H9 (cell line): ENCODE results near the gene MST1. TPM values are rescaled to one million over a fixed set of nuclear protein-coding genes. Genes with fewer than 3 reads are reported as not detected.
A peak's percentile ranks its signal among the peaks of the same experiment; 100 is the strongest.

Source experiments
- DNase-seq: peaks from one replicate; pipeline ENCODE4 v3.0.0-alpha.2; 2017
- H2AFZ ChIP-seq: one replicate; pipeline ENCODE4 v1.6.1; 2013; ENCODE audit warnings: mild to moderate bottlenecking, low read length, control low read depth, moderate library complexity
- H2AK5ac ChIP-seq: 2 replicates; pipeline ENCODE4 v1.6.1; 2013; ENCODE audit warnings: low read length, control low read depth, mixed read lengths; ENCODE audit not compliant: insufficient read length
- H2BK120ac ChIP-seq: one replicate; pipeline ENCODE4 v1.6.1; 2013; ENCODE audit warnings: low read depth, mild to moderate bottlenecking, low read length, control low read depth, inconsistent platforms; ENCODE audit not compliant: poor library complexity, severe bottlenecking
- H2BK12ac ChIP-seq: 2 replicates; pipeline ENCODE4 v1.6.1; 2013; ENCODE audit warnings: low read length, control low read depth, mixed read lengths, low read depth; ENCODE audit not compliant: insufficient read length
- H2BK15ac ChIP-seq: 2 replicates; pipeline ENCODE4 v1.6.1; 2013; ENCODE audit warnings: low read depth, low read length, control low read depth
- H2BK20ac ChIP-seq: one replicate; pipeline ENCODE4 v1.6.1; 2013; ENCODE audit warnings: low read depth, mild to moderate bottlenecking, low read length, control low read depth, inconsistent platforms; ENCODE audit not compliant: poor library complexity, severe bottlenecking
- H2BK5ac ChIP-seq: 2 replicates; pipeline ENCODE4 v1.6.1; 2013; ENCODE audit warnings: low read length, control low read depth, mixed read lengths; ENCODE audit not compliant: insufficient read length
- H3K14ac ChIP-seq: 2 replicates; pipeline ENCODE4 v1.6.1; 2013; ENCODE audit warnings: low read length, control low read depth; ENCODE audit not compliant: insufficient read depth
- H3K18ac ChIP-seq: 2 replicates; pipeline ENCODE4 v1.6.1; 2013; ENCODE audit warnings: low read depth, mild to moderate bottlenecking, mixed read lengths, low read length, control low read depth; ENCODE audit not compliant: insufficient read length
- H3K23ac ChIP-seq: 2 replicates; pipeline ENCODE4 v1.6.1; 2013; ENCODE audit warnings: low read length, control low read depth, mixed read lengths, low read depth; ENCODE audit not compliant: insufficient read length
- H3K23me2 ChIP-seq: 2 replicates; pipeline ENCODE4 v1.6.1; 2013; ENCODE audit warnings: low read depth, mild to moderate bottlenecking, mixed read lengths, low read length, control low read depth; ENCODE audit not compliant: insufficient read length, poor library complexity, severe bottlenecking
- H3K27ac ChIP-seq: 2 replicates; pipeline ENCODE4 v1.5.1; 2013; ENCODE audit warnings: low read length, control low read depth, mixed read lengths, low read depth; ENCODE audit not compliant: insufficient read length
- H3K27me3 ChIP-seq: 2 replicates; pipeline ENCODE4 v1.6.1; 2013; ENCODE audit warnings: low read length, control low read depth, inconsistent platforms; ENCODE audit not compliant: insufficient read depth
- H3K4ac ChIP-seq: 2 replicates; pipeline ENCODE4 v1.6.1; 2013; ENCODE audit warnings: low read depth, mild to moderate bottlenecking, control low read depth, inconsistent platforms, low read length, moderate library complexity
- H3K4me1 ChIP-seq: 2 replicates; pipeline ENCODE4 v1.6.1; 2013; ENCODE audit warnings: low read length, control low read depth, inconsistent platforms; ENCODE audit not compliant: insufficient read depth
- H3K4me2 ChIP-seq: 2 replicates; pipeline ENCODE4 v1.6.1; 2013; ENCODE audit warnings: low read length, control low read depth, mixed read lengths; ENCODE audit not compliant: insufficient read length, insufficient read depth
- H3K56ac ChIP-seq: 2 replicates; pipeline ENCODE4 v1.6.1; 2013; ENCODE audit warnings: low read depth, mild to moderate bottlenecking, mixed read lengths, low read length, control low read depth; ENCODE audit not compliant: insufficient read length
- H3K79me1 ChIP-seq: 2 replicates; pipeline ENCODE4 v1.6.1; 2013; ENCODE audit warnings: low read depth, mild to moderate bottlenecking, moderate library complexity, low read length, control low read depth, inconsistent platforms; ENCODE audit not compliant: insufficient read depth, poor library complexity, severe bottlenecking
- H3K79me2 ChIP-seq: 2 replicates; pipeline ENCODE4 v1.6.1; 2013; ENCODE audit warnings: low read length, control low read depth, inconsistent platforms; ENCODE audit not compliant: insufficient read depth
- H3K9ac ChIP-seq: 2 replicates; pipeline ENCODE4 v1.6.1; 2013; ENCODE audit warnings: low read length, control low read depth, mixed read lengths; ENCODE audit not compliant: insufficient read length; ENCODE audit errors: extremely low read depth
- H3K9me3 ChIP-seq: one replicate; pipeline ENCODE4 v1.6.1; 2013; ENCODE audit warnings: low read depth, low read length, inconsistent platforms; ENCODE audit not compliant: control insufficient read depth
- H3T11ph ChIP-seq: one replicate; pipeline ENCODE4 v1.6.1; 2013; ENCODE audit warnings: mild to moderate bottlenecking, low read length, control low read depth, inconsistent platforms
- H4K20me1 ChIP-seq: one replicate; pipeline ENCODE4 v1.6.1; 2013; ENCODE audit not compliant: control insufficient read depth, insufficient read length, insufficient read depth
- H4K5ac ChIP-seq: 2 replicates; pipeline ENCODE4 v1.6.1; 2013; ENCODE audit warnings: low read depth, mild to moderate bottlenecking, mixed read lengths, low read length, control low read depth; ENCODE audit not compliant: insufficient read length
- H4K8ac ChIP-seq: replicated peaks from 2 replicates; pipeline ENCODE4 v1.6.1; 2013; ENCODE audit warnings: low read length, control low read depth, mixed read lengths, low read depth; ENCODE audit not compliant: insufficient read length
- H4K91ac ChIP-seq: 2 replicates; pipeline ENCODE4 v1.6.1; 2013; ENCODE audit warnings: low read depth, mild to moderate bottlenecking, moderate library complexity, mixed read lengths, low read length, control low read depth; ENCODE audit not compliant: insufficient read length
- H3K27ac Mint-ChIP-seq, 3 experiments: 2 replicates in 2 of 3; 3 replicates in 1 of 3; pipeline ENCODE4 v1.8.0; 2020 to 2021; ENCODE audit warnings: mixed read lengths in 3 of 3, mild to moderate bottlenecking in 1 of 3, moderate library complexity in 1 of 3
- H3K27me3 Mint-ChIP-seq: 2 replicates; pipeline ENCODE4 v1.8.0; 2021; ENCODE audit warnings: low read depth, mild to moderate bottlenecking, moderate library complexity, mixed read lengths
- H3K36me3 Mint-ChIP-seq, 3 experiments: 2 replicates in 2 of 3; 3 replicates in 1 of 3; pipeline ENCODE4 v1.8.0; 2020 to 2021; ENCODE audit warnings: low read depth in 3 of 3, mixed read lengths in 3 of 3; ENCODE audit not compliant: insufficient read depth in 1 of 3
- H3K4me1 Mint-ChIP-seq, 2 experiments: 2 replicates each; pipeline ENCODE4 v1.8.0; 2020; ENCODE audit warnings: mixed read lengths in 2 of 2
- H3K4me3 Mint-ChIP-seq, 2 experiments: 2 replicates in 1 of 2; 3 replicates in 1 of 2; pipeline ENCODE4 v1.8.0; 2020 to 2021; ENCODE audit warnings: mild to moderate bottlenecking in 2 of 2, mixed read lengths in 2 of 2, moderate library complexity in 1 of 2
- H3K9me3 Mint-ChIP-seq, 2 experiments: 2 replicates in 1 of 2; 3 replicates in 1 of 2; pipeline ENCODE4 v1.8.0; 2020; ENCODE audit warnings: mild to moderate bottlenecking in 2 of 2, mixed read lengths in 2 of 2, moderate library complexity in 1 of 2
- WGBS: extraction: QIAGEN DNeasy Blood & Tissue Kit; methylation state at CpG from one replicate; pipeline ENCODE4 v1.1.7; 2013; ENCODE audit warnings: missing lambda C conversion rate, low lambda C conversion rate, mixed read lengths; ENCODE audit not compliant: insufficient read length; ENCODE audit errors: extremely low coverage; 5-methylcytosine and 5-hydroxymethylcytosine counted together
- total RNA-seq: library from RNA; stranded (reverse); gene quantifications from 2 replicates; pipeline ENCODE4 v1.2.1, GENCODE V29; 2021
- TF ChIP-seq, protein P1 (sequence below): fragments of 200-600 bp; sonication (generic); conservative IDR thresholded peaks from 3 replicates; pipeline ENCODE4 v1.8.0; 2021; ENCODE audit warnings: antibody characterized with exemption, mild to moderate bottlenecking

Gene MST1
- total RNA-seq, 1 experiment from 2014 or later = 8.9 TPM

DNA sequence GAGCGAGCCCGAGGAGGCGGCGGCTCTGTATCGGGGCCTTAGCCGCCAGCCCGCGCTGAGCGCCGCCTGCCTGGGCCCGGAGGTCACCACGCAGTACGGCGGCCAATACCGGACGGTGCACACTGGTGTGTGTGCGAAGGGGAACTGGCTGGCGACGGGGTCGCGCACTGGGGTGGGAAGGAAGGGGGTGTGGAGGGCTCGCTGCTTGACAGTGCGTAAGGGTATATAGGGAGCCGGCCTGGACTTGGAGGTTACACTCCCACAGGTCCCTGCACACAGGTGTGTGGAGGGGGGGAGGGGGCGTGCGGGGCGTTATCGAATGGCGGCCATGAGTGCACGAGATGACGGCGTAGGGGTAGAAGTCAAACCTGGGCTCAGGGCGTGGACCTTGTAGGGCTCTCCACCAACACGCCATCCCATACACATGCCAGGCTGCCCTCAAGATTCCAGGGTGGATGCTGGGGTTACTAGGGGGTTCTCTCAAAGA lies 14.7 kb downstream of the MST1 start:
- H2AK5ac ChIP-seq = no peak overlapping the region
- Mint-ChIP-seq H3K4me3 (peak overlapping the region; percentile 94 to 95), H3K9me3 (no peaks in the 10 kb centered on the region), H3K4me1 (peaks cover 12 to 17% of the 10 kb centered on the region in 2 experiments), H3K36me3 (peaks cover 23 to 36% (median 34%) of the 10 kb centered on the region in 3 experiments; a peak in 6 of 7 replicates), H3K27ac (peak overlapping the region in 1 of 3 experiments; percentile 55; a peak in 1 of 7 replicates), H3K27me3 (no peaks in the 10 kb centered on the region; the same call in 1 of the 2 replicates)
- peaks cover 4% of the 10 kb centered on the region for H3K79me1 ChIP-seq
- H2BK15ac ChIP-seq = no peak overlapping the region
- H4K5ac ChIP-seq = no peak overlapping the region
- no peak overlapping the region for H3K23ac ChIP-seq
- no peaks in the 10 kb centered on the region for H3K27me3 ChIP-seq
- H2BK120ac ChIP-seq = no peak overlapping the region
- no peak overlapping the region for H3K4ac ChIP-seq
- H3K27ac ChIP-seq = no peak overlapping the region
- peak overlapping the region; percentile 93 for H3K4me2 ChIP-seq
- H4K20me1 ChIP-seq = no peaks in the 10 kb centered on the region
- no peaks in the 10 kb centered on the region for H3K9me3 ChIP-seq
- H3K18ac ChIP-seq = no peak overlapping the region
- no peak overlapping the region for H2BK5ac ChIP-seq
- H3K9ac ChIP-seq = peak overlapping the region; percentile 52
- no peak overlapping the region for H4K8ac ChIP-seq
- H3K56ac ChIP-seq = no peak overlapping the region
- no CpG with 5 or more reads among the region's 34 CpGs for WGBS
- no peak overlapping the region for H2AFZ ChIP-seq
- H3K23me2 ChIP-seq = peaks cover 8% of the 10 kb centered on the region
- H3K14ac ChIP-seq = 0 out of 2 replicates have a peak overlapping the region, but pooled peaks have one; percentile 34
- TF ChIP-seq, protein P1, sequence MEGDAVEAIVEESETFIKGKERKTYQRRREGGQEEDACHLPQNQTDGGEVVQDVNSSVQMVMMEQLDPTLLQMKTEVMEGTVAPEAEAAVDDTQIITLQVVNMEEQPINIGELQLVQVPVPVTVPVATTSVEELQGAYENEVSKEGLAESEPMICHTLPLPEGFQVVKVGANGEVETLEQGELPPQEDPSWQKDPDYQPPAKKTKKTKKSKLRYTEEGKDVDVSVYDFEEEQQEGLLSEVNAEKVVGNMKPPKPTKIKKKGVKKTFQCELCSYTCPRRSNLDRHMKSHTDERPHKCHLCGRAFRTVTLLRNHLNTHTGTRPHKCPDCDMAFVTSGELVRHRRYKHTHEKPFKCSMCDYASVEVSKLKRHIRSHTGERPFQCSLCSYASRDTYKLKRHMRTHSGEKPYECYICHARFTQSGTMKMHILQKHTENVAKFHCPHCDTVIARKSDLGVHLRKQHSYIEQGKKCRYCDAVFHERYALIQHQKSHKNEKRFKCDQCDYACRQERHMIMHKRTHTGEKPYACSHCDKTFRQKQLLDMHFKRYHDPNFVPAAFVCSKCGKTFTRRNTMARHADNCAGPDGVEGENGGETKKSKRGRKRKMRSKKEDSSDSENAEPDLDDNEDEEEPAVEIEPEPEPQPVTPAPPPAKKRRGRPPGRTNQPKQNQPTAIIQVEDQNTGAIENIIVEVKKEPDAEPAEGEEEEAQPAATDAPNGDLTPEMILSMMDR = 0 out of 3 replicates have a peak, but pooled peaks have one; percentile 13
- H2BK20ac ChIP-seq = no peak overlapping the region
- H3T11ph ChIP-seq = no peak overlapping the region
- H3K4me1 ChIP-seq = no peaks in the 10 kb centered on the region; the same call in 1 of the 2 replicates
- H4K91ac ChIP-seq = no peak overlapping the region
- no peaks in the 10 kb centered on the region; the same call in 1 of the 2 replicates for H3K79me2 ChIP-seq
- H2BK12ac ChIP-seq = no peak overlapping the region
- no peak for DNase-seq
